GM19351 (cell line): ENCODE measurements around the gene ROPN1B.
"Not testable (repeated sequence)": the region's sequence is repeated elsewhere in the genome, so short reads cannot be mapped to it uniquely, and the experiment has no call there.

ENCODE experiments used
- ATAC-seq: cut with Tn5 transposase; IDR thresholded peaks from one replicate; pipeline ENCODE4 v1.9.1; 2021; ENCODE audit warnings: mild to moderate bottlenecking, moderate library complexity; ENCODE audit not compliant: unreplicated experiment

Gene ROPN1B

DNA sequence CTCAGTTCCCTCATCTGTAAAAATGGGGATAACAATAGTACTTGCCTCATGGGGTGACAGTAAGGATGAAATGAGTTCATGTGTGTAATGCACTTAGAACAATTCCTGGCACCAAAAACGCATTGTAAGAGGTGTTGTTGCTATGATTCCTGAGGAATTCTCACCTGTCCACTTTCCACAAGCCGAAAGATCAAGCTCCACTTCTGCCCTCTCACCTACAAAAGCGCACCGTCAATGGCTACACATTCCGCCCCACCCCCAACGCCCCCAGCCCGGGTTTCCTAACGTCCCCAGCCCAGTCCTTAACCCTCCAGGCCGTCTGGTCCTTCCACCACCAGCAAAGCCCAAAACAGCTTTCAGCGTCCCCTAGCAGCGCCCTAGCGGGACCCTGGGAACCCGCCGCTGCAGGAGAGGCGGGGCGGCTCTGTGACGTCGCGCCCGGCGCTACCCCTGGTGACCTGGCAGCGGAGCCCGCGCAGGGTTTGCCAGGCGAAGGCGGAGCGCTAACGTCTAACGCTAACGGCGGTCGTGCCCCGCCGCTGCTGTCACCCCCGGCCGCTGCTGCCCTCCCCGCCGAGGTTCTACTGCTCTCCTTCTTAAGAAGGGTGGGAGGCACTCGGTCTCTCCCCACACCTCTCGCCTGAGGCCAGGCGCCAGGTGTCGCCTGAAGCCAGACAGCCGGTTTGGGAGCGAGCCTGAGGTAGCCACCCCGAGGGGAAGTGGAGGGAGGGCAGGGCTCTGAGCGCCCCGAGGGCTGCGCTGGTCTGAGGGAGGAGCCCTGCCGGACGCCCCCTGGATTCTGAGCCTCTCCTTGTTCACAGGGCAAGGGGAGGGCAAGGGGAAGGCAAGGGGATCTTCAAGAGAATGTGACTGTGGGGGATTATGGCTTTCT lies at the start of gene ROPN1B:
ROPN1B (plus strand) TSS at position 478 of the 892 bp plus-strand sequence. CDS start 2,877 bp downstream, outside the sequence.
- ATAC-seq = not testable (repeated sequence)

DNA sequence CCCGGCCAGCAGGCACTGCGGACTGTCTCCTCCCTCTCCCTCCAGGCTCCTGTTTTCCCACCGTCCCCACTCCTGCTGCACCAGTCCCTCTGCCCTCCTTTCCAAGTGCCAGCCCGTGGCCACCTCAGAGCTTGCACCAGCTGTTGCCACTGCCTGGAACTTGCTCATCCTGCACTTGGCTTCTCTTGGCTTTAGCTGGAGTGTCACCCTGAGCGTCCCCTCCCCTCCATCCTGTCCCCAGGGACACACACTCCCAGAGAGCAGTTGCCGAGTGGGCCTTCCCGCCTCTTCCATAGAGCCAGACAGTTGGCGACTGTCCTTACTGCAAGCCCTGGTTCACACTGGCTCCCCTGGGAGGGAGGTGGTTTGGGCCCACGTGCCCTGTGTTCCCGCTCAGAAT lies 48.8 kb upstream of the ROPN1B start:
- ATAC-seq = not testable (repeated sequence)

DNA sequence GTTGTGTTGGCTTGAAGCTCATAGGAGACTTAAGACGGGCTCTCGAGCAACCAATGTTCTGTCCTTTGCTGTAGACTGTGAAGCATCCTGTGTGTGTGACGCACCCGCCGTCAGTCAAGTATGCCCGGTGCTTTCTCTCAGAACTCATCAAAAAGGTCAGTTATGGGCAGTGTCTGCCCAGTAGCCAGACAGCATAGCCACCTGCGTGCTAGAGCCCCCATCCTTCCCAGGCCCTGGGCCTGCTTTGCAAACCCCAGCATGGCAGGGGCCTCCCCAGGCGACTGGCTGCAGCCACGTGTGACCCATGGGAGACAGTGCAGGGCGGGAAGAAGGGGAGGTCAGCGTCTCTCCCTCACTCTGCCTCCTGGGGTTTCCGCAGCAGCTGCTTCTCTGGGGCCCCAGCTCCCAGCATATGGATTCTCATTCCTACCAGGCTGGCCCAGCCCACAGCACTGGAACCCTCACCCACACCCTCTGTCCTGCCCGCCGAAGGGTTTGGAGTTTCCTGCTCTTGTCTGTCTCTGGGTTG lies 48.2 kb upstream of the ROPN1B start:
- ATAC-seq = not testable (repeated sequence)

DNA sequence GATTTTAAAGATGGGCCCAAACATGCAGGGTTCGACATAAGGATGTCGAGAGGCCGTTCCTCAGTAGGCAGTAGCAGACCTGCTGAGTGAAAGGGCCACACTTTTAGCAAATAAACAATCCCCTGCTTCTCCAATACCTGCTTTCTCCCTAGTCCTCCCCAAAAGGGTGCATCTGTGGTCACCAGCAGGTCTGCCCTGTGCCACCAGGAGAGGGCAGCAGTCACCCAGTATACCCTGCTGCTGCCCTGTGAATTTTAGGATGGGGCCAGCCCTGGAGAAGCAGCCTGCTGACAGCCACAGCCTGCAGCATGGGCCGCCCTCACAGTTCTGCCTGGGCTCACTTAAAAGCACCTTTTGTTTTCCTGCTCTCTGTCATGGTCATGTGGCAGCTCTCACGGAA lies 47.3 kb upstream of the ROPN1B start:
- not testable (repeated sequence) for ATAC-seq

DNA sequence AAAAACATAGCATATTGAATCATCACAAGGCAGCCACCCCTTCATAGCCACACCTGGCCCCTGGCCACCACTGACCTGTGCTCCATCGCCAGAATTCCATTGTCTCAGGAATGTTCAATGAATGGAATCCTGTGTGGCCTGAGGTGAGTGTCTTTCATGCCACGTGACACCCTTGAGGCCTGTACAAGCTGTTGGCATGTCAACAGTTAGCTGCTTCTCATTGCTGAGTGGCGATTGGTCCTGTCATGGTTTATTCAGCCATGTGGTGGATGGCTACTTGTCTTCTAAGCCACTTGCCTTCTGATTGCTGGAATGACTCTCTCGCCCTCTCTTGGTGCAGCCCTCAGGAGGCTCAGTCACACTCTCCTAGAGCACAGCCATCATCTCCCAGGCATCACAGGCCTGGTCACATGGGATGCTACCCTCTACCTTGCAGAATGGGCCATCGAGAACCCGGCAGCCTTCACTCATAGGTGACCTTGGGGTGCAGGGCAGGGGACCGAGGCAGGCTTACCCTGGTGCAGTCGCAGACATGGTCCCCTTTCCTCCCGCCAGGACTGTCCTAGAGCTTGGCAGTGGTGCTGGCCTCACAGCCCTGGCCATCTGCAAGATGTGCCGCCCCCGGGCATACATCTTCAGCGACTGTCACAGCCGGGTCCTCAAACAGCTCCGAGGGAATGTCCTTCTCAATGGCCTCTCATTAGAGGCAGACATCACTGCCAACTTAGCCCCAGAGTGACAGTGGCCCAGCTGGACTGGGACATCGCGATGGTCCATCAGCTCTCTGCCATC lies 45.5 kb upstream of the ROPN1B start:
- not testable (repeated sequence) for ATAC-seq

DNA sequence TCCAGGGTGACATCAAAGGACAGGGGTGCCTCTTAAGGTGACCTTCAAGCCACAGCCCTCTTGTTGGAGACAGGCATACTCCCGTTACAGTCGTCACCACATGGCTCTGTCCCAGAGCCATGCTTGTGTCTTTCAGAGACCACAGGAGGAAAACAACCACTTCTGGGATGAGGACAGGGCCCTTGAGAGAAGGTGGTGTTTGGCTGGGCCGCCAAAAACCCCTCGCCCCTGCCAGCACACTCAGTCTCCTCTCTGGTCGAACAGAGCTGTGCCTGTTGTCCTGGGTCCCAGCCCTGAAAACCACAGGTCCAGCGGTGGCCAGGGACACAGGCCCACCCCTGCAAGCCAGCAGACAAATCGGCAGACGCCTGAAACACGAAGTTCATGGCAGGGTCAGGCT lies 44.7 kb upstream of the ROPN1B start:
- not testable (repeated sequence) for ATAC-seq

DNA sequence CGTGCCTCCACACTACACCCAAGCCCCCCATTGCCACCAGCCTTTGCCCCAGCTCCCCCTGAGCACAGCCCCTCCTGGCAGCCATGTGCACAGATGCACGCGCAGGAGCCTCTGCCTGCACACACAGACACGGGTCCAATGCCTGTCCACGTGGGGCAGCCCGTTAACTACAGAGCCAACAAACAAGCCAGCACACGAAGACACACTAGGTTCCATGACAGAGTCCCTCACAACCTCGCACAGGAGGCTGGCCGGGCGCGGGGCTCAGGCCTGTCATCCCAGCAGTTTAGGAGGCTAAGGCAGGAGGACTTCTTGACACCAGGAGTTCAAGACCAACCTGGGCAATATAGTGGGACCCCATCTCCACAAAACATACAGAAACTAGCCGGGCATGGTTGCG lies 43.3 kb upstream of the ROPN1B start:
- not testable (repeated sequence) for ATAC-seq

DNA sequence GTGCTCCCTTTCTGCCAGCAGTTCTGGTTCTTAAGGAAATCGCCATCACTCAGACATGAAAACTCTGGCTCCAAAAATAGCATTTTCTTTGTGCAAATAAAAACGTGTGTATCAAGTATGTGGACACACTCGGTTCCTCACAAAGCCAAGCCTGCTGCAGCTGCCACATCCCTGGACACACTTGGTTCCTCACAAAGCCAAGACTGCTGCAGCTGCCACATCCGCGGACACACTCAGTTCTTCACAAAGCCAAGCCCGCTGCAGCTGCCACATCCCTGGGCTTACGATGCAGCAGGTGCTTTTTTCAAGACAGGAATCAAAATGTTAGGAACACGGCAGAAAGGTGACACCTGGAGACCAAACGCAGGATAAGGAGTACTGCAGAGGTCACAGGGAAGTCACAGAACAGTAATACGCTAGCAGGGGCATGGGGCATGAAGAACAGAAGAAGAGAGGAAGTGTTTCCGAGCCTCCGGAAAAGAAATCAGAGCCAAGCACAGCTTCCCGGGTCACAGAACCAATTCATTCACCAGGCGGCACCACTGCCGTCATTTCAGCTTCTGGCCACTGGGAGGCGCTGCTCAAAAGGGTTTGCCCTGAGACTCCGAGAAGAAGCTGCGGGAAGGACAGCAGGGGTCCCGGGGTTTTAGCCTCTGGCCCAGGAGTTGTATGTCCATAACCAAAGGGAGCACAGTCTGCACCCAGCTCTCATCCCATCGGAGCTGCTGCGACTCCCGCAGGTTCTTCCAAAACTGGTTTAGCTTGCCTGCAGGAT lies 40.0 kb upstream of the ROPN1B start:
- ATAC-seq = not testable (repeated sequence)

DNA sequence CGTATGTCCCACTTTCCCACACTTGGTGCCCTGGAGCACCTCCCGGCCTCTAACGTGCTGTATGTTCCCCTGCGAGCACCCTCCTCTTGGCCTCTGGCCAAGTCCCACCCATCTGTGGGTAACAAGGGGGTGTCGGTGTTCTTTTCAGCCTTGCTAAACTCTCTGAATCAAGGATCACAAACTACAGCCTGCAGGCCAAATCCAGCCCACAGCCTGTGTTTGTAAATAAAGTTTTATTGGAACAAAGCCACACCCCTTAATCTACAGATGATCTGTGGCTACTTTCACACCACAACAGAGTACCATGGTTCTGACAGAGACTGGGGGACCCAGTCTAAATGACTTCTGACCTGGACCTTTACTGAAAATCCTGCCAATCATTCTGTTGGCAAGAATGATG lies 39.2 kb upstream of the ROPN1B start:
- not testable (repeated sequence) for ATAC-seq

DNA sequence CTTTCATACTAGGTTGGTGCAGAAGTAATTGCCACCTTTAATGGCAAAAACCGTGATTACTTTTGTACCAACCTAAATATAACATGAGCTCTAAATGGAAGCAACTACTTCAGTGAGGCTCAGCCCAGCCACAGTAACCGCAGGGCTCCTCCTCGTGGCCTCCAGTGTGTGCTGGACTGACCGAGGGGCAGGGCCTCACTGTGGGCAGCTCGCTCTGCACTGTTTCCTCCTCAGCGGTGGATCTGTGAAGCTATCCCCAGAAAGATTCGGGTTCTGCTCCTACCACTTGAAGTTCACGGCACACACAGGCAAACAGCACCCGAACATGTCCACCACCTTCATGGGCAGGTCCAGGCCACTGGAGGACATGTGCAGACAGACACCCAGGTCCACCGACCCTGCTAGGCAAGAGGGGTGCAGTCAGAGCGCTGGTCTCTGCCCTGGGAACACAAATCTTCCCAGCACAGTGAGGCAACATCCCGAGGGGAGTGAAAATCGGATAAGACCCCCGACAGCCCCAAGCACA lies 37.6 kb upstream of the ROPN1B start:
- ATAC-seq = not testable (repeated sequence)

DNA sequence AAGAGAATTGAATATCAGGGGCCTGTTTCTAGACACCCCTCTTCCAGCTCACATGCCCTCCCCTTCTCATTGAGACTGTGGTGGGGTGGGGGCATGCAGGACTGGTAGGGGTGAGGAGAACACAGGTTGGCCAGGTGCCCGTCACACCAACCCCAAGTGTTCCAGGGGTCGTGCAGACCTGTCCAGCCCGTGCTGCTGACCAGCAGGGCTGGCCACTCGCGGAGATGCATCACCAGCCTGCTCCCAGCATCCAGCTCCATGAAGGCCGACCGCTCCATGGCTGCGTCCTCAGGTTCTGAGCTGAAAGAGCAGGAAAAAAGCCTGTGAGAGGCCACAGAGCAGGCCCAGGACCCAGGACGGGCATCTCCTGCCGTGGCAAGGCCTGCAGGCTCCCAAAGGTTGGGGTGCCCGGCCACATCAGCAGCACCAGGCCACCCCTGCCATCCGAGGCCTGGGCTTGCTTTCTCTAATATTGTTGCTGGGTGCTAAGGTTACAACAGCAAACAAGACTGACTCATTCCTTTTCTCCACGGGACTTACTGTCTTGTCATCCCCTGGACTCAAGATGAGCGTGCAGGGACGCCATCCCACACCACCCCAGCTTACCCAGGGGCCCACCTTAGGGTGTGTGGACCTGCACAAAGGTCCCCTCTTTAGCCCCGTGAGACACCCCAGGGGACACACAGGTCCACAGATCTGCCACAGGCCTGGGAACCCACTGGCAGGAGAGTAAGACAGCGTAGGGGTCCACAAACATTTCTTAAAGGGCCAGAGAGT lies 35.4 kb upstream of the ROPN1B start:
- not testable (repeated sequence) for ATAC-seq

DNA sequence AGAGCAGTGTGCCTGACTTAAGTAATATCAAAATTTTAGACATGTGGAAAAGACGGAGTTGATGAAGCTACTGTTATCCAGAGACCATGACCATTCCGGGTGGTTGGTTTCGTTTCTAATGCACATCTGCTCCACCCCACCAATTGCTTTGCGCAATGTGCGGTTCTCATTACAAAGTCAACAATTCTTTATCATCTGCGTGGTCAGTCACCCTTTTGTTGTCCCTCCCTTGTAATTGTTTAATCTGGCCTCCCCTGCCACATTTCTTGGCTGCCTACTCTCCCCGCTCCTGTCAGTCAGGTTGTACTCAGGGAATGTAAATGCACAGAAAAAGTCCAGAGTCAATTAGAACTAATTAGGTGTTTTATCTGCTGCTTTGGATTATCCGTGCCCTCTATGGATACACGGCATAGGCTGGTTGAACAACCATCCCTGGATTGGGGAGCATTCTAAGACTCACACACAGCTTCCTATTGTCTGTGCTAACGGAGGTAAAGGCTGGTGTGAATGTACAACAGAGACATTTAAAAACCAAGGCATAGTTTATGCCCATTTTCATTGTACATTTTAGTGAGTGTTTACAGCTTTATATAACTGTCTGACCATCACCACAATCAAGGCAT lies 33.6 kb upstream of the ROPN1B start:
- not testable (repeated sequence) for ATAC-seq

DNA sequence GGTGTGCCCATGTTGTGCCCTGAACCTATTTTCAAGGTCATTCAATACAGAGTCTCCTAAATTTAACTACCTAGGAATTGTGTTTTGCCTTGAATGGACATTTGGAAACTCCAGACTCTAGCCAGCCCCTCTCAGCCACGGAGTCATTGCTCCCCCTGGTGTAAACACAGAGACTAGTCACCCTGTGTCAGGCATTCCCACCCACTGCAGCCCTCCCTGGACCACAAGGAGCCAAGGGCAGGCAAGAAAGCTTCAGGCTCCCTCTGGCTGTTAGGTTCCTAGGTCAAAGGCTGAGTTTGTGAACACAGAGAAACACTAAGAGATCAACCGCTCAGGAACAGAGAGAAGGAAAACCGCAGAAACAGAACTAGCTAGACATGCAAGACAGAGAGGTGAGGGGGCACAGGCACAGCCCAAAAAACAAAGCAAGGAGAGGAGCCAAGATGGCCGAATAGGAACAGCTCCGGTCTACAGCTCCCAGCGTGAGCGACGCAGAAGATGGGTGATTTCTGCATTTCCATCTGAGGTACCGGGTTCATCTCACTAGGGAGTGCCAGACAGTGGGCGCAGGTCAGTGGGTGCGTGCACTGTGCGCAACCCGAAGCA lies 32.7 kb upstream of the ROPN1B start:
- not testable (repeated sequence) for ATAC-seq

DNA sequence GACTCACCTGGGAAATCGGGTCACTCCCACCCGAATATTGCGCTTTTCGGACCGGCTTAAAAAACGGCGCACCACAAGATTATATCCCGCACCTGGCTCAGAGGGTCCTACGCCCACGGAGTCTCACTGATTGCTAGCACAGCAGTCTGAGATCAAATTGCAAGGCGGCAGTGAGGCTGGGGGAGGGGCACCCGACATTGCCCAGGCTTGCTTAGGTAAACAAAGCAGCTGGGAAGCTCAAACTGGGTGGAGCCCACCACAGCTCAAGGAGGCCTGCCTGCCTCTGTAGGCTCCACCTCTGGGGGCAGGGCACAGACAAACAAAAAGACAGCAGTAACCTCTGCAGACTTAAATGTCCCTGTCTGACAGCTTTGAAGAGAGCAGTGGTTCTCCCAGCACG lies 32.1 kb upstream of the ROPN1B start:
- ATAC-seq = not testable (repeated sequence)

DNA sequence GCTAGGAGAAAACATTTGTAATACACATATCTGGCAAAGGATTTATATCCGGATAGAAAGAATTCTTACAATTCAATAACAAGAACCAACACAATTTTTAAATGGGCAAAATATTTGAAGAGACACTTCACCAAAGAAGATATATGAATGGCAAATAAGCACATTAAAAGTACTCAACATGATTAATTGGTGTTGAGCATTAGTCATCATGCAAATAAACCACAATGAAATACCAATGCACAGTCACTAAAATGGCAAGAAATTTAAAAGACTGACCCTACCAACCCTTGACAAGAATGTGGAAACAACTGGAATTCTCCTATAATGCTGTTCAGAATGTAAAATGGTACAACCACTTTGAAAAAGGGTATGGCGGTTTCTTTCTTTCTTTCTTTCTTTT lies 21.2 kb upstream of the ROPN1B start:
- ATAC-seq = not testable (repeated sequence)

DNA sequence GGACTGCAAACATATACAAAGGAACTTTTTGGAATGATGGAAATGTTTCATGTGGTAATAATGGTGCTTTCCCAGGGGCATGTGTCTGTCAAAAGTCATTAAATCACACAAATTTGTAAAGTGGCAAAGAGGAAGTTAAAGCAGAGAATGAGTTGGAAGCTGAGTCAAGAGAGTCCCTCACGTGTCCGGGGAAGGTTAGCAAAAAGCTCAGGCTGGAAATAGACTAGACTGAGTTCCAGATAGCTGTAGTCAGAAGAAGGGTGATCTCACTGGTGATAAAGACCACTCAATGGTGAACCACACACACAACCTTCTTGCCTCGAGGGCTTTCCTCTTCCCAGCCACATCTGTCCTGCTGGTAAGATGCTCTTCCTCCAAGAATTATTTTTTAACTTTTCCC lies 20.1 kb upstream of the ROPN1B start:
- ATAC-seq = not testable (repeated sequence)

DNA sequence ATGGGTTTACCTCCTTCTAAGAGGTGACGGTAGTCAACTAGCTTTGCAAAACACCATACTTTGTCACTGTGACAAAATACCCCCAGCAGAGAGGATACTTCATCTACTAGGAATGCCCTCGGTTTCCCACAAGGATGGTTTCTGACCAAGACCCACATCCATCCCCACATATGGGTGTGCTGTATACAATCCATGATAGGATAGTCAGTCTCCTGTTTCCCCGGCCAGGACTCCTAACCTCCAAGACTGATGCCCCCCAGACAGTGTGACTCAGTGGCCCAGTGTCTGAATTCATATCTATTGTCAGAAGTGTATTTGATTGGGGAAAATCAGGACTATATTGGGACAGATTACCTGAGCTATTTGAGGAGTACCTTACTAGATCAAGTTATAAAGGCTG lies 17.8 kb upstream of the ROPN1B start:
- not testable (repeated sequence) for ATAC-seq

DNA sequence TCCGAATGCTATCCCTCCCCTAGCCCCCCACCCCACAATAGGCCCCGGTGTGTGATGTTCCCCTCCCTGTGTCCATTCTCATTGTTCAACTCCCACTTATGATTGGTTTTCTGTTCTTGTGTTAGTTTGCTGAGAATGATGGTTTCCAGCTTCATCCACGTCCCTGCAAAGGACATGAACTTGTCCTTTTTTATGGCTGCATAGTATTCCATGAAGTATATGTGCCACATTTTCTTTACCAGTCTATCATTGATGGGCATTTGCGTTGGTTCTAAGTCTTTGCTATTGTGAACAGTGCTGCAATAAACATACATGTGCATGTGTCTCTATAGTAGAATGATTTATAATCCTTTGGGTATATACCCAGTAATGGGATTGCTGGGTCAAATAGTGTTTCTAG lies 12.0 kb upstream of the ROPN1B start:
- not testable (repeated sequence) for ATAC-seq
